Cardiac muscle cell (in vitro differentiated cells and primary cell): ENCODE measurements around the gene LHFPL6. TPM values are rescaled to one million over a fixed set of nuclear protein-coding genes. Genes with fewer than 3 reads are reported as not detected.

Source experiments
- DNase-seq, 2 donors: peaks; one replicate each; pipeline versions ENCODE4 v3.0.0 to v3.0.0-alpha.2; 2010 to 2017; ENCODE audit warnings: low read depth in 1 of 2, low spot score in 1 of 2
- H3K27ac ChIP-seq: fragments of 200-600 bp; sonication (generic); 2 replicates; pipeline ENCODE4 v1.5.1; 2016
- H3K27me3 ChIP-seq: fragments of 200-600 bp; sonication (generic); 2 replicates; pipeline ENCODE4 v1.6.0; 2016; ENCODE audit warnings: control low read depth
- H3K36me3 ChIP-seq: fragments of 200-600 bp; sonication (generic); 2 replicates; pipeline ENCODE4 v1.5.1; 2016; ENCODE audit warnings: control low read depth
- H3K4me1 ChIP-seq: fragments of 200-600 bp; sonication (generic); 2 replicates; pipeline ENCODE4 v1.8.1; 2017; ENCODE audit warnings: low read depth, mild to moderate bottlenecking, mixed run types
- H3K4me3 ChIP-seq: fragments of 200-600 bp; sonication (generic); 2 replicates; pipeline ENCODE4 v1.5.1; 2016; ENCODE audit warnings: mild to moderate bottlenecking
- H3K9me3 ChIP-seq: fragments of 200-600 bp; sonication (generic); 2 replicates; pipeline ENCODE4 v1.5.1; 2017; ENCODE audit warnings: low read depth, mild to moderate bottlenecking, control low read depth
- polyA plus RNA-seq: library from polyadenylated mRNA; unstranded; fragments of >200 nt; fragmentation: Nextera tagmentation; extraction: Ambion mirVana; gene quantifications from 2 replicates; pipeline ENCODE4 v1.2.1, GENCODE V29; 2016
- total RNA-seq: library from RNA; depleted of rRNA; stranded (reverse); fragments of >200 nt; gene quantifications from 2 replicates; pipeline ENCODE4 v1.2.3, GENCODE V29; 2016
- TF ChIP-seq, protein P1 (sequence below): IDR thresholded peaks from 2 replicates; pipeline ENCODE4 v1.5.1; 2012; ENCODE audit warnings: low read depth, mild to moderate bottlenecking, low read length

The LHFPL6 gene
- total and polyA plus RNA-seq, 2 experiments from 2014 or later: 10.0 to 19.2 TPM

DNA sequence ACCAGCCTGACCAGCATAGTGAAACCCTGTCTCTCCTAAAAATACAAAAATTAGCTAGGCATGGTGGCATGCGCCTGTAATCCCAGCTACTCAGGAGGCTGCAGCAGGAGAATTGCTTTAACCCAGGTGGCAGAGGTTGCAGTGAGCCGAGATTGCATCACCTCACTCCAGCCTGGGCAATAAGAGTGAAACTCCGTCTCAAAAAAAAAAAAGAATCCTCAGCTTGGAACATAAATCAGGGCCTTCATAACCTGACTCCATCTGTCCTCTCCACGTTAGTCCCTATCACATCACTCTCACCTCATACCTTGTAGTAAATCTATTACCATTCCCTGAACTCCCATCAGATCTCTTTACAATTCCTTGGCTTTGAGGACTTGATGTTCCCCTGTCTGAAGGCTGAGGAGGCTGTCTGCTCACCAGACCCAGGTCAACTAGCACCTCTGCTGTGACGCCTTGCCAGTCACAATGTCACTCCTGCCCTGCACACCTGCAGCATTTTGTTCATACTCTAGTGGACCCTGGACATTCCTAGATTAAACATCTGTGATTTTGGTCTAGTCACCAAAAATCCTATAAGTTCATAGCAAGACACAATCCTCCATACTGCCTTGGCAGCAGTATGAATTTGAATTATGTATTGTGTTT is 15.9 kb downstream of the LHFPL6 start:
- TF ChIP-seq, protein P1, sequence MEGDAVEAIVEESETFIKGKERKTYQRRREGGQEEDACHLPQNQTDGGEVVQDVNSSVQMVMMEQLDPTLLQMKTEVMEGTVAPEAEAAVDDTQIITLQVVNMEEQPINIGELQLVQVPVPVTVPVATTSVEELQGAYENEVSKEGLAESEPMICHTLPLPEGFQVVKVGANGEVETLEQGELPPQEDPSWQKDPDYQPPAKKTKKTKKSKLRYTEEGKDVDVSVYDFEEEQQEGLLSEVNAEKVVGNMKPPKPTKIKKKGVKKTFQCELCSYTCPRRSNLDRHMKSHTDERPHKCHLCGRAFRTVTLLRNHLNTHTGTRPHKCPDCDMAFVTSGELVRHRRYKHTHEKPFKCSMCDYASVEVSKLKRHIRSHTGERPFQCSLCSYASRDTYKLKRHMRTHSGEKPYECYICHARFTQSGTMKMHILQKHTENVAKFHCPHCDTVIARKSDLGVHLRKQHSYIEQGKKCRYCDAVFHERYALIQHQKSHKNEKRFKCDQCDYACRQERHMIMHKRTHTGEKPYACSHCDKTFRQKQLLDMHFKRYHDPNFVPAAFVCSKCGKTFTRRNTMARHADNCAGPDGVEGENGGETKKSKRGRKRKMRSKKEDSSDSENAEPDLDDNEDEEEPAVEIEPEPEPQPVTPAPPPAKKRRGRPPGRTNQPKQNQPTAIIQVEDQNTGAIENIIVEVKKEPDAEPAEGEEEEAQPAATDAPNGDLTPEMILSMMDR: no peak
- no peaks in the 10 kb centered on the region for H3K36me3 ChIP-seq

DNA sequence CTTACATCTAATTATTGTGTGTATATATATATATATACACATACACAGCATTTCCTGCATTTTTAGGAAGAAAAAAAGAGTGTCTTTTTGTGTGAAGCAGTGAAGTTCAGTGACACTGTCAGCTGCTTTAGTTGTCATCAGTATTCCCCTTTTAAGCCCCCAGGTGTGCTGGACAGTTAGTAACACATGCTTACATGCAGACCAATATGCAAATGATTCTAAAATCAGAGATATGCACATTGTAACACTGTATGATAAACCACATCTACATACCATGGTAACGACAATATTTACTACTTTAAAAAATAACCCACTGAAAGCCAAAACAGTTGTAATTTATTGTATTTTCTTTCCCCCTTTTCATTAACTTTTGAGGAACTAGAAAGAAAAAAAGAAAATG is 16.8 kb downstream of the LHFPL6 start:
- DNase-seq: no peak
- Histone ChIP-seq H3K4me1 (no peaks in the 10 kb centered on the region), H3K9me3 (no peaks in the 10 kb centered on the region), H3K27ac (no peak overlapping the region), H3K4me3 (no peak overlapping the region), H3K27me3 (no peaks in the 10 kb centered on the region), H3K36me3 (no peaks in the 10 kb centered on the region)
- TF ChIP-seq, protein P1: no peak

More for the DNA sequence above, 15.9 kb downstream of the LHFPL6 start:
- Histone ChIP-seq H3K27me3 (no peaks in the 10 kb centered on the region), H3K4me3 (no peak overlapping the region), H3K27ac (no peak overlapping the region), H3K4me1 (no peaks in the 10 kb centered on the region), H3K9me3 (no peaks in the 10 kb centered on the region)
- no peak for DNase-seq

DNA sequence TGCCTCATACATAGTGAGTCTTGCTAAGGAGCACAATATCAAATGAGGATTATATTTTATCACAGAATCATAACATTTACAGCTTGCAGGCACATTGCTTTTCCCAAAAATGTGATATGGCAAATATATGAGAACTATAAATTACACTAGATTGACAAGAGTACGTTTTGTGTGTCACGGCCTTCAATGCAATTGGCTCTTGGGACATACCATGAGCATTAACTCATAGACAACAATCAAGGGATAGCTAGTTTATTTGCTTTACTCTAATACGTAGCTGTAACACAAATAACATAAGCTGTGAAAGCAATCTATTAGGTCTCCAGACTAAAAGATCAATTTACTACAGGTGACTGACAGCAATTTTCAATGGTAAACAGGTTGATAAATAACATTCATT is 17.8 kb downstream of the LHFPL6 start:
- H3K9me3 ChIP-seq: no peaks in the 10 kb centered on the region
- H3K27ac ChIP-seq: no peak overlapping the region
- TF ChIP-seq, protein P1: no peak
- H3K4me1 ChIP-seq: no peaks in the 10 kb centered on the region
- H3K4me3 ChIP-seq: no peak overlapping the region
- no peaks in the 10 kb centered on the region for H3K27me3 ChIP-seq
- H3K36me3 ChIP-seq: no peaks in the 10 kb centered on the region
- DNase-seq: no peak

DNA sequence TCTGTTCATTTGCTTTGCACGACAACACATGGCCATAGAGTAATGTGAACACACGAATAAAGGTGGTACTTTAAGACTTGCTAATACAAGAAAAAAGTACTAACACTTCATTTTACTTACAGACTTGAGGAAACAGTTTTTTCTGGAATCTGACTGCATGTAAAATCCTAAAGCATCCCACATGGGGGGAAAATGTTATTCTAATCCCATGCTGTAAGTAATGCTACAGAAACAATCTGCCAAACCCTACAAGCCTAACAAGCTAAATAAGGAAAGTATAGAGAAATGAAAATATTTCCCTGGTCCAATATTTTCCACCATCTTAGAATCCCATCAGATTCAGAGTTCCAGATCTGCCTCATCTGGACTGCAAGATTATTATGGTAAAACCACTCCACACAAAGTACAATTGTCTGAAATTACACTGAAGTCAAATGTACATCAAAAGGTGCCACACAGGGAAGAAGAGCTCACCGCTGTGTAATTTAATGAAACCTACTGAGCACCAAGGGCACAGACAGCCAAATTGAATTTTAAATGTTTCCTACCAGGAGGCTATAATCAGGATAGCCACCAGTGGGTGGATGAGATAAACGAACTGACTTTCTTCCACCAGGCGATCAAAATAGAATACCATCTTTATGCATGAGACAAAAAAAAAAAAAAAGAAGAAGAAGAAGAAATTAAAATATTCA is 22.0 kb downstream of the LHFPL6 start:
- Histone ChIP-seq H3K36me3 (no peaks in the 10 kb centered on the region), H3K27ac (no peak overlapping the region), H3K9me3 (no peaks in the 10 kb centered on the region), H3K4me3 (no peak overlapping the region), H3K27me3 (no peaks in the 10 kb centered on the region), H3K4me1 (peaks cover 9% of the 10 kb centered on the region)
- no peak for DNase-seq
- TF ChIP-seq, protein P1: no peak

DNA sequence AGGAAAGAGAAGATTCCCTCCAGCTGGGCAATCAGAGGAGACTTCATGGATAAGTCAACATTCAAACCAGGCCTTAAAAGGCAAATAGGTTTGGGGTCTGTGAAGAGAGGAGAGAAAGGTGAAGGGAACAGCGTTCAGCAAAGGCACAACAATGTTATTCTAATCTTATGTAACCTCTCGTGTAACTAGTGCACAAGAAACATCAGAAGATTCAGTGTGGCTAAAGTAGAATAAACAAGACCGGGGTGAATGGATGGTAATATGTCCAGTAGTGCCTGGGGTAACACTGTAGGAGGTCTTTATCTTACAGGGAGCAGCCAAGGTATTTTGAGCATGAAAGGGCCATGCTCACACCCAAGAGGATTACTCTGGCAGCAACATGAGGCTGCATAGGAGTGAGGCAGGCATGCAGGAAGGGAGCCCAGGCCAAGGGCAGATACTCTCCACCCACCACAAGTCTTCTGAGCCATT is 24.1 kb downstream of the LHFPL6 start:
- no peaks in the 10 kb centered on the region for H3K36me3 ChIP-seq
- no peaks in the 10 kb centered on the region for H3K27me3 ChIP-seq
- H3K4me3 ChIP-seq: no peak overlapping the region
- DNase-seq: no peak
- TF ChIP-seq, protein P1: no peak
- peaks cover 18% of the 10 kb centered on the region for H3K4me1 ChIP-seq
- no peaks in the 10 kb centered on the region for H3K9me3 ChIP-seq
- H3K27ac ChIP-seq: no peak overlapping the region
